Activated CD4-positive, alpha-beta T cell treated with anti-CD3 and anti-CD28 coated beads, Interleukin-2, amount 10 ng/mL, durations not matched to agents 24 days and 14 days (primary cell): Measurements from ENCODE around the gene PLA2G12A. TPM values are rescaled to one million over a fixed set of nuclear protein-coding genes. Genes with fewer than 3 reads are reported as not detected.
A peak's percentile ranks its signal among the peaks of the same experiment; 100 is the strongest.

Experiments used
- DNase-seq: peaks from one replicate; pipeline ENCODE4 v3.0.0; 2022
- H3K27ac Mint-ChIP-seq: one replicate; pipeline ENCODE4 v1.8.0; 2022; ENCODE audit warnings: mild to moderate bottlenecking, mixed read lengths
- H3K27me3 Mint-ChIP-seq: one replicate; pipeline ENCODE4 v1.8.0; 2022; ENCODE audit warnings: mixed read lengths
- H3K36me3 Mint-ChIP-seq: one replicate; pipeline ENCODE4 v1.8.0; 2022; ENCODE audit warnings: low read depth, mild to moderate bottlenecking, mixed read lengths
- H3K4me1 Mint-ChIP-seq: one replicate; pipeline ENCODE4 v1.8.0; 2021; ENCODE audit warnings: mixed read lengths
- H3K4me3 Mint-ChIP-seq: one replicate; pipeline ENCODE4 v1.8.0; 2022; ENCODE audit warnings: mild to moderate bottlenecking, moderate library complexity, mixed read lengths
- H3K9me3 Mint-ChIP-seq: one replicate; pipeline ENCODE4 v1.8.0; 2021; ENCODE audit warnings: mixed read lengths
- intact Hi-C: fragments of 100-400 bp; cut with micrococcal nuclease; formaldehyde crosslinking; loops from one replicate; pipeline ENCODE4 v1.15.1; 2023
- total RNA-seq: library from RNA; stranded (reverse); gene quantifications from 2 replicates; pipeline ENCODE4 v1.2.3, GENCODE V29; 2022

PLA2G12A gene
- total RNA-seq, 1 donor from 2014 or later, result 11.4 TPM

DNA sequence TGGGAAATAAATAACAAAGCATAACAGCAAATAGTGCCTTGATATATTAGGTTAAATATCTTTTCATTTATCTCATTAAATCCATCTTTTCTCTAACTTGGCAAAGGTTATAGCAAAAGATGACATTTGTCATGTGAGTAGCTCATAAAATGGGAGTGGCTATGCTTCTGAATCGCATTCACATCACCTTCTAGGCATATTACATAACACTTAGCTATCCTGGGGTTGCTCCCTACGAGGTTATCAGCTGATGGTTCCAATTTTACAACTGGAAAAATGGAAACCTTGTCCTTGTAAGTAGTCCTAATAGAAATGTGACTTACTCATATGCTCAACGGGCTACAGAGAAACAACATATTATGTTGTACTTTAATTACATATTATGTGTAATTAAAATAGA is 16.4 kb downstream of the PLA2G12A start:
- H3K9me3 Mint-ChIP-seq, result no peaks in the 10 kb centered on the region
- intact Hi-C loops, result no loop called here
- peaks cover 13% of the 10 kb centered on the region for H3K36me3 Mint-ChIP-seq
- H3K27me3 Mint-ChIP-seq, result no peaks in the 10 kb centered on the region
- DNase-seq, result no peak
- H3K4me3 Mint-ChIP-seq, result no peak overlapping the region
- no peak overlapping the region for H3K27ac Mint-ChIP-seq
- no peaks in the 10 kb centered on the region for H3K4me1 Mint-ChIP-seq

DNA sequence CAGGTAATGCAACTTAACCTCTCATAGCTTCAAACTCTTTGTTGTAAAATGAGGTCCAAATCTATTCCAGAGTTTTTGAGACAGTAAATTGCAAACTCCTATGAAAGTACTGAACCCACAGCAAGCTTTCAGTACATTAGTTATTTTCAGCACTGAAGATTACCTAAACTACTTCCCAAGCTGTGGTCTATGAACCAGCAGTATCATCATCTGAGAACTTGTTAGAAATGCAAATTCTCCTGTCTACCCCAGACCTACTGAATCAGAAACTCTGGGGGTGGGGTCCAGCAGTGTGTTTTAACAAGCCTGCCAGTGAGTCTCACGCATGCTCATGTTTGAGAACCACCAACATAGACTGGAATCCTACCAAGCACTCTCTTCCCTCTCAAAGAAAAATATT is 20.9 kb downstream of the PLA2G12A start:
- H3K9me3 Mint-ChIP-seq, result no peaks in the 10 kb centered on the region
- H3K4me1 Mint-ChIP-seq, result peaks cover 2% of the 10 kb centered on the region
- H3K4me3 Mint-ChIP-seq, result no peak overlapping the region
- DNase-seq, result no peak
- H3K27ac Mint-ChIP-seq, result no peak overlapping the region
- no peaks in the 10 kb centered on the region for H3K36me3 Mint-ChIP-seq
- no peaks in the 10 kb centered on the region for H3K27me3 Mint-ChIP-seq
- intact Hi-C loops, result loop anchor here (10.0 kb wide), 1 partner anchor 486 kb away; the partner anchor contains the start of gene ELOVL6

DNA sequence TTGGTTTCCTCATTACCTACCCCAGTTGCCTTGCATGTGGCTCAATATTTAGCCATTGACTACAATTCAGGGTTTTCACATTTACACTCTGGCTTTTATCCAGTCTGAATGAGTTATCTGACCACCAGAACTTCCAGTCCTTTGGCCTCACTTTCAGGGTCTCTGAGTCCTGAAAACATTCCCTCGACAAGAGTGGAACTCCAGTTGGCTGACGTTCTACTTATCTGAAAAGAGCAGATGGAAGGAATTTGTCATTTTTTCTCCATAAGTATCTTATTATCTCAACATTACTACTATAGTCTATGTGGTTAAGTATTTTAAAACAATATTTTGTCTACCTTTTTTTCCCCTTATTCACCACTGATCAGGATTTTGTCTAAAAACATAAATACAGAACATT is 21.4 kb downstream of the PLA2G12A start:
- intact Hi-C loops, result loop anchor here (10.0 kb wide), 1 partner anchor 486 kb away; the partner anchor contains the start of gene ELOVL6
- Mint-ChIP-seq H3K36me3 (no peaks in the 10 kb centered on the region), H3K9me3 (no peaks in the 10 kb centered on the region), H3K27ac (no peak overlapping the region), H3K27me3 (no peaks in the 10 kb centered on the region), H3K4me3 (no peak overlapping the region), H3K4me1 (peaks cover 5% of the 10 kb centered on the region)
- DNase-seq, result no peak

DNA sequence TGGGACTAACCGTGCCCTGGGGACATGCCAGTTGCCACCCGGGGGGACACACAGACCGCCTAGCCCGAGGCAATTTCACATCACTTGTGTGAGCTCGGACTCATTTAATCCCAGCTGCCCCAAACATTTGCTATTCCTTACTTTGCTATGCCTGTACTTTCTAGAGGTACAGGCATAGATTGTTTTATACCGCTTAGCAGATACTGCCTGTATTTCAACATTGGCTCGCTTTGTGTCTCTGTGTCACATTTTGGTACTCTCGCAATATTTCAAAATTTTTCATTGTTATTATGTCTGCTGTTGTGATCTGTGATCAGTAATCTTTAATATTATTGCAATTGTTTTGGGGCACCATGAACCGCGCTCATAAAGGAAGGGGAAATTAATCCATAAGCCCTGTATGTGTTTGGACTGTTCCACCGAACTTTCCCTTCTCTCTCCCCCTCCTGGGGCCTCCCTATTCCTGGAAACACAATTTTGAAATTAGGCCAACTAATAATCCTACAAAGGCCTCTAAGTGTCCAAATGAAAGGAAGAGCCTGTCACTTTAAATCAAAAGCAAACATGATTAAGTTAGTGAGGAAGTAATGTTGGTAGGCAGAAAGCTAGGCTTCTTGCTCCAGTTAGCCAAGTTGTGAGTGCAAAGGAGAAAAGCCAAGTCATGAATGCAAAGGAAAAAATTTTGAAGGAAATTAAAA is 26.1 kb downstream of the PLA2G12A start:
- Mint-ChIP-seq H3K36me3 (peaks cover 8% of the 10 kb centered on the region), H3K4me1 (peaks cover 28% of the 10 kb centered on the region), H3K4me3 (peak overlapping the region; percentile 94), H3K9me3 (no peaks in the 10 kb centered on the region), H3K27me3 (no peaks in the 10 kb centered on the region), H3K27ac (peak overlapping the region; percentile 90)
- intact Hi-C loops, result loop anchor here (1.0 to 10.0 kb wide), 6 partner anchors 21 to 491 kb away; partner anchors contain the start of genes ELOVL6 and GAR1
- no peak for DNase-seq

DNA sequence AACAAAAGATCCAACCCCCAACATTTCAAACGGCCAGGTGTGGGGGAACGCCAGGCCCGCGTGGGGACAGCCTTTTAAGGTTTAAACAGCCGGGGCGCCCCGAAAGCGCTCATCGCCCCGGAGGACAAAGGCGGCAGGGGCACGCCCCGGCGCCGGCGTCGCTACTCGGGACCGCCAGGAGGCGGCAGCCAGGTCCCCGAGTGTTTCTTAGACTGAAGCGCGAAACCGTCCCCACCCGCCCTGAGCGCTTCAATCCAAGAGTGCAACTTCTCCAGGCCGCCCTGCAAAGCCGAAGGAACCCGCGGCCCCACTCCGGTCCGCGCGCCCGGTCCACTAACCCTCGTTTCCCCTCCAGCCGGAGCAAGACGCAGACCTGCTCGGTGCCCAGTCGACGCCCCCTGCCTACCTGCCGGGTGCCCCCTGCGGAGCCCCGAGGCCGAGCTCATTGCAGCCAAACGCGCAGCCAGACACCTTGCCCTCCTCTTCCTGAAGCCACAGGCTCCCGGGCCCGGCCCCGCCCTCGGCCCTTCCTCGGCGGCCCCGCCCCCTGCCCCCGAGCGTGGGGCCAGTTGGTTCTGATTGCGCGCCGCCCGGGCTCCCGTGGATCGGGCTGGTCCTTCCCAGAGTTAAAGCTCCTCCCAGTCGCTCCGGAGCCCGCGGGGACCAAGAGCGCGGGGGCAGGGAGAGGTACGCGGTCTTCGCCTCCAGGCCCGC is 26.8 kb downstream of the PLA2G12A start, which contains the start of gene CASP6:
Gene CASP6 (minus strand): TSS at position 496 of the 714 bp plus-strand sequence. CDS start 50 bp downstream, at position 446.
- peaks cover 11% of the 10 kb centered on the region for H3K36me3 Mint-ChIP-seq
- intact Hi-C loops, result loop anchor here (1.0 to 10.0 kb wide), 8 partner anchors 12 to 492 kb away; partner anchors contain the start of genes ELOVL6, GAR1 and SEC24B
- peaks cover 29% of the 10 kb centered on the region for H3K4me1 Mint-ChIP-seq
- H3K27me3 Mint-ChIP-seq, result no peaks in the 10 kb centered on the region
- peak within 1 kb of the TSS; percentile 90 for H3K27ac Mint-ChIP-seq
- no peaks in the 10 kb centered on the region for H3K9me3 Mint-ChIP-seq
- peak within 1 kb of the TSS; percentile 94 for H3K4me3 Mint-ChIP-seq
- peak; percentile 94 for DNase-seq

DNA sequence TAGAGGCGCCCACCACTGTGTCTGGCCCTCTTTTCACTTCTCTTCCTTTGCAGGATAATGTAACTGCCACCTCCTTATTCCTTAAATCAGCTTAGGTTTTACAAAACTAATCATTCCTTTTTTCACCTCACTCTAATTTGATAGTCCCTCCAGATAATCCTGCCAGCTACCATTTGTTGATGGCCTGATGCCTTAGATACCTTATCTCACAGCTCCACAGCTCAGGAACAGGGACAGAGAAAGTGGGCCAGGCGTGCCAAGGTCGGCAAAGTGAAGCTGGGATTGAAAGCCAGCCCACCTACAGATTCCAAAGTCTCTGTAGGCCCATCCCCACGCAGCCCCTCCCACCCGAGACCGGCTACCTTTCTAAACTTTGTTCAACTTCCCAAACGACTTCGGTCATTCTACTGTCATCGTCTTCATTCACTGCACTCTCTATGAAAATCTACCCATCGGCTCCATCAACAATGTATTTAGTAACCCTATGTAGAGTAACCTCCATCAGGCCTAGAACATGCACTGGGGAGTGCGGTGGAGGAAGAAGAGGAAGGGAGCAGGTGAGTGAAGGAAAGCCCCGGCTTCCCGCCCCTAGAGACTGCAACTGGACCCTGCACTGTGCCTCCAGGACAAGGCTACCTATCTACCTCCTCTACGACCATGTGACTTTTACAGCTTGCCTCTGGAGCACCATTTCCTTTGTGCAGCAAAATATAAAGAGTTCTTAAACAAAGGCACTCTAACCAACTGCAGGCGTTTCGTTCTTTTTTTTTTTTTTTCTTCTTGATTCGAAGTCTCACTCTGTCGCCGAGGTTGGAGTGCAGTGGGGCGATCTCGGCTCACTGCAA is 28.1 kb downstream of the PLA2G12A start:
- H3K4me3 Mint-ChIP-seq, result peak overlapping the region; percentile 94
- intact Hi-C loops, result loop anchor here (1.0 to 10.0 kb wide), 5 partner anchors 10 to 493 kb away; partner anchors contain the start of genes ELOVL6 and SEC24B
- H3K4me1 Mint-ChIP-seq, result peaks cover 34% of the 10 kb centered on the region
- peaks cover 21% of the 10 kb centered on the region for H3K36me3 Mint-ChIP-seq
- H3K27ac Mint-ChIP-seq, result peak overlapping the region; percentile 90
- H3K9me3 Mint-ChIP-seq, result no peaks in the 10 kb centered on the region
- DNase-seq, result peak; percentile 68
- H3K27me3 Mint-ChIP-seq, result no peaks in the 10 kb centered on the region

DNA sequence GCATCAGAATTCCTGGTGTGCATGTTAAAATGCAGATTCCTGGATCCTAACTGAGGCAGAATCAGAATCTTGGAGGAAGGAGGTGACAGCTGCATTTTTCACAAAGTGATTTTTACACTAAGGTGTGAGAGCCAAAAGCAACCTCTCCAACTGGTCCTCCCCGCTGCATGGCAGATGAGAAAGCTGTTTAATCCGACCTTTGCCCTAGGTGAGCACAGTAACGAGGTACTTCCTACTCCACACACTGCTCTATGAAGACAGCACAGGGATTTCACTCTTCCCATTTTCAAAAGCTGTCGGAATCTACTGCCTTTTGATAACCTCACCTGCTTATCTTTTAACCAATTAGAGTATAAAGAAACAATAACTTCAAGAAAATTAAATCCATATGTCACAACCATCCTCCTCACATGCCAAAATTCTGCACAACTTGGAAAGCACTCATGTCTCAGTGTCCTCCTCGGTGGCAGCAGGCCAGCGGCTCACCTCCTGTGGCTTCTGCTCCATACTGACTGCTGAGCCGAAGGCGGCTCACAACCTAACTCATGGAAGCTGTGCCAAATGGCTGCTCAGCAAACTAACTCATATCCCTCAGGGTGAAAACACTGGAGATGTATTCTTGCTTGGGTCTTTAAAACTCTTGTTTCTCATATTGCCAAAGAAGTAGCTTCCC is 30.2 kb downstream of the PLA2G12A start:
- peaks cover 26% of the 10 kb centered on the region for H3K36me3 Mint-ChIP-seq
- no peaks in the 10 kb centered on the region for H3K27me3 Mint-ChIP-seq

DNA sequence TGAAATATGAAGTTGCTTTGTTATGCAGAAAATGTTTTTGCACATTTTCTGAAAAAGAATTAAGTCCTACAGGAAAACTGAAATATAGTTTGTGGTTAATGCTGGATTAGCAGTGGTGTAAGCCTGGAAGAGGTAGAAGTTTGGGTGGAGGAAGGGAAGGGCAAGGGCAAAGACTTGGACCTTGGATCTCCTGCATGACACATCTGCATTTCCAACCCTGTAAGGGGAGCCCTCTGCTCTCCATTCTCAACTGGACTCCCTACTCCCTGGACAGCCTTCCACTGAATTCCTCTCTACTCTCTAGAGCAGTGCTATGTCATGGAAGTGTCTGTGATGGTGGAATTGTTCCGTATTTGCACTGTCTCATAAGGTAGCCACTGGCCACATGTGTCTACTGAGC is 31.2 kb downstream of the PLA2G12A start:
- Mint-ChIP-seq H3K27ac (no peak overlapping the region), H3K9me3 (no peaks in the 10 kb centered on the region), H3K4me1 (peaks cover 31% of the 10 kb centered on the region), H3K4me3 (no peak overlapping the region), H3K27me3 (no peaks in the 10 kb centered on the region), H3K36me3 (peaks cover 35% of the 10 kb centered on the region)
- no peak for DNase-seq
- intact Hi-C loops, result no loop called here

More for the DNA sequence above, 30.2 kb downstream of the PLA2G12A start:
- no peak overlapping the region for H3K27ac Mint-ChIP-seq
- H3K9me3 Mint-ChIP-seq, result no peaks in the 10 kb centered on the region
- intact Hi-C loops, result loop anchor here (10.0 kb wide), 1 partner anchor 495 kb away; the partner anchor contains the start of gene ELOVL6
- peaks cover 34% of the 10 kb centered on the region for H3K4me1 Mint-ChIP-seq
- DNase-seq, result no peak
- no peak overlapping the region for H3K4me3 Mint-ChIP-seq

DNA sequence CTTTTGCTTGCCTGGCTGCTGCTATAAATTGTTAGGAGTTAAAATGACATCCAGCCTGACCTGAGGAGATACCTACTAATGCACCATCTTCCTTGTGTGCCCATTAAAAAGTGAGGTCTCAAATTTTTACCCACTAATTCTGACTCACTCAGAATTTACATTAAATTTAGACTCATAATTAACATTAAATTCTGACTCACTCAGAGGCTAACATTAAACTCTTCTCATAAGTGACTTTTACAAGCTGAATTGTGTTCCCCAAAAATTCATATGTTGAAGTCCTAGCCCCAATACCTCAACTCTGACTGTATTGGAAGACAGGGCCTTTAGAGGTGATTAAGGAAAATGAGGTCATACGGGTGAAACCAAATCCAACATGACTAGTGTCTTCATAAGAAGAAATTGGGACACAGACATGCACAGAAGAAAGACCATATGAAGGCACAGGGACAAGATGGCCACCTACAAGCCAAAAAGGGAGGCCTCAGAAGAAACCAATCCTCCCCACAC is 38.4 kb downstream of the PLA2G12A start:
- peak; percentile 50 for DNase-seq
- Mint-ChIP-seq H3K36me3 (peaks cover 64% of the 10 kb centered on the region), H3K4me3 (no peak overlapping the region), H3K9me3 (peaks cover 6% of the 10 kb centered on the region), H3K4me1 (peaks cover 31% of the 10 kb centered on the region), H3K27ac (peak overlapping the region; percentile 72), H3K27me3 (no peaks in the 10 kb centered on the region)
- intact Hi-C loops, result loop anchor here (1.0 kb wide), 1 partner anchor 11 kb away; no protein-coding TSS in a partner anchor

DNA sequence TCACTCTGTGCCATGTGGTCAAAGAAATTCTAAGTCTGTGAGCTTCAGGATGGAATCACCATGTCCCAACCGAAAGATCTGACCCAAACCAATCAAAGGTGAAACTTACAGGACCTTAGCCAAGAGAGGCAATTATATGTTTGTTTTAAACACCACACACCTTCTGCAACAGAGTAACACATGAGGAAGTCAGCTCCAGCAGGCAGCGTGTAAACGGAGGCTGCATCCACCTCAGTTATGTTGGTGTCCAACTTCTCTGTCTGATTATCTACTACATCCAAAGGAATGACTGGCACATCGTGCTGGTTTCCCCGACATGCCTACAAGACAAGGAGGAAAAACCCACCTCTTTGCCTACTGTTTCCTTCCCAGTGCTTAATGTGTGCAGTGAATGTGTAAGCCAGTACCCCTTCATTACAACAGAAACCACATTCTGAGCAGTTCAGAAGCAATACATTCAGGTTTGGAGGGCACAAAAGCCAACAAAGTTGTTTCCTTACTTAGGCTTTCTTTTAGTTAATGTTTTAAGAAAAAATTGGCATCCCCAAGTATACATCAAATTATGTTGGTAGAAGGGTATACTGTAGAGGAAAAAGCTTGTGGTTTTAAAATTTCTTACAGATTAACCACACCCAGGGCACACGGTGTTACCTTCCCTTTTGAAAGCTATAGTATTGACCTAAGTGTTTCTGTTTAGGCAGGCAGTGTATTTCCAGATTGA is 39.0 kb downstream of the PLA2G12A start:
- Mint-ChIP-seq H3K27ac (peak overlapping the region; percentile 72), H3K4me3 (peak overlapping the region; percentile 28), H3K27me3 (no peaks in the 10 kb centered on the region), H3K9me3 (peaks cover 6% of the 10 kb centered on the region), H3K4me1 (peaks cover 31% of the 10 kb centered on the region), H3K36me3 (peaks cover 66% of the 10 kb centered on the region)
- DNase-seq, result peak; percentile 67
- intact Hi-C loops, result loop anchor here (1.0 kb wide), 1 partner anchor 11 kb away; no protein-coding TSS in a partner anchor

DNA sequence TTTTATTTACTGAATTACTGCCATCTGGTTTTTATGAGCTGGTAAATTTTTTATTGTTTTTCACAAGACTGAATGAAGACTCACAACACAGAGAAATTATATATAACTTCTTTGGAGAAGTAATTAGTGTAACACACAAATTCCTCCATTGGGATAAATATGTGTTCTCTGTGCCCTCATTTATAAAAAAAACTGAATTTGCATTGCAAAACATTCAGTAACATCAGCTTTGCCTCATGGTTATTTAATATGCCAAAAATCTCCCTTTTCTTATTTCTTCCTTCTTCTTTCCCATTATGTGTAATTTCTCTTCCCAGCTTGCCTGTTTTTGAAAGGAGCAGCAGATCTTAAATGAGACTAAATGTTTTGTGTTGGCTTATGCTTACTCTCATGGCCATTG is 45.1 kb downstream of the PLA2G12A start:
- H3K27me3 Mint-ChIP-seq, result no peaks in the 10 kb centered on the region
- H3K27ac Mint-ChIP-seq, result no peak overlapping the region
- H3K9me3 Mint-ChIP-seq, result no peaks in the 10 kb centered on the region
- intact Hi-C loops, result no loop called here
- H3K4me3 Mint-ChIP-seq, result no peak overlapping the region
- H3K4me1 Mint-ChIP-seq, result peaks cover 20% of the 10 kb centered on the region
- H3K36me3 Mint-ChIP-seq, result peaks cover 65% of the 10 kb centered on the region
- no peak for DNase-seq

DNA sequence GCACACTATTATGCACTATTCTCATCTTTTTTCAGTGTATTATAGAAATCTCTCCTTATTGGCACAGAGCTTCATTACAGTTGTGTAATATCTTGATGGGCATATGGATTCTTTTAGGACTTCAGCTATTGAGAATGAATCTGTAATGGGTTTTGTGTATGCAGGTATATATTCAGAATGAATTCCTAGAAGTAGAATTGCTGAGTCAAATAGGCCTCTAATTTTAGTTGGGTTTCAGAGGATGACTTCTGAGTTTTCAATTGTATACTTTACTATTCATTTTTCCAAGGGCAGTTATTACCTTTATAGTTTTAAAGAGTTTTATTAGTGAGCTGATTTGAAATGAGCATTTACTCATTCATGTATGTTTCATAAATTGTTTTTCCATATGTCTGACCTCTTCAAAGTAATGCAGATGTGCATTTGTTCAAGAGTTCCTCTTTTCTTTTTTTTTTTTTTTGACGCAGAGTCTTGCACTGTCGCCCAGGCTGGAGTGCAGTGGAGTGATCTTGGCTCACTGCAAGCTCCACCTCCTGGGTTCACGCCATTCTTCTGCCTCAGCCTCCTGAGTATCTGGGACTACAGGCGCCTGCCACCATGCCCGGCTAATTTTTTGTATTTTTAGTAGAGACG is 46.1 kb downstream of the PLA2G12A start:
- intact Hi-C loops, result loop anchor here (2.0 kb wide), 1 partner anchor 19 kb away; the partner anchor contains the start of gene CASP6
- Mint-ChIP-seq H3K4me1 (peaks cover 20% of the 10 kb centered on the region), H3K36me3 (peaks cover 63% of the 10 kb centered on the region), H3K27me3 (no peaks in the 10 kb centered on the region), H3K9me3 (no peaks in the 10 kb centered on the region), H3K27ac (no peak overlapping the region), H3K4me3 (no peak overlapping the region)
- DNase-seq, result no peak
